ENCODE results near the gene BBIP1. TPM values are rescaled to one million over a fixed set of nuclear protein-coding genes. Genes with fewer than 3 reads are reported as not detected.

The BBIP1 gene
- total RNA-seq, 1 experiment from 2014 or later = 32.9 TPM

- TF ChIP-seq CTCF (conservative IDR thresholded peaks at IDR 0.05; ENCODE audit: low read depth, low read length) (no peak), EZH2 (IDR thresholded peaks at IDR 0.05; ENCODE audit: borderline replicate concordance, low read depth, low read length, poor library complexity, severe bottlenecking) (no peak)
- BruUV-seq (replicated peaks) = no TSS peak
- Histone ChIP-seq H3K27ac (ENCODE audit: low read depth, low read length, poor library complexity, severe bottlenecking) (no peak overlapping the region), H3K4me1 (ENCODE audit: insufficient read depth, low read length, poor library complexity, severe bottlenecking) (peaks cover 3% of the 10 kb centered on the region), H3K9me3 (ENCODE audit: low read depth, low read length, poor library complexity, severe bottlenecking) (no peaks in the 10 kb centered on the region), H3K36me3 (ENCODE audit: insufficient read depth, low read length, poor library complexity, severe bottlenecking) (no peaks in the 10 kb centered on the region), H3K4me3 (ENCODE audit: low read depth, low read length, poor library complexity, severe bottlenecking) (peak overlapping the region; percentile 87), H3K27me3 (replicated peaks; ENCODE audit: insufficient read depth, low read depth, low read length, poor library complexity) (no peaks in the 10 kb centered on the region)
- ChIA-PET POLR2A (ENCODE audit: low non-redundant PET) (no interaction called here), CTCF (no interaction called here)
- no peak for DNase-seq (ENCODE audit: low spot score)
- intact Hi-C loops (cut with micrococcal nuclease; ENCODE audit: unreplicated experiment) = loop anchor here (5.0 kb wide), 2 partner anchors 43 to 567 kb away; partner anchors contain the start of genes BBIP1 and SHOC2
These were observed 45.0 kb downstream of the BBIP1 start for GRCh38 chr10:110873951-110874350.

- Histone ChIP-seq H3K9me3 (ENCODE audit: low read depth, low read length, poor library complexity, severe bottlenecking) (no peaks in the 10 kb centered on the region), H3K4me1 (ENCODE audit: insufficient read depth, low read length, poor library complexity, severe bottlenecking) (peaks cover 3% of the 10 kb centered on the region), H3K4me3 (ENCODE audit: low read depth, low read length, poor library complexity, severe bottlenecking) (peak overlapping the region; percentile 87), H3K36me3 (ENCODE audit: insufficient read depth, low read length, poor library complexity, severe bottlenecking) (no peaks in the 10 kb centered on the region), H3K27ac (ENCODE audit: low read depth, low read length, poor library complexity, severe bottlenecking) (peak overlapping the region; percentile 89), H3K27me3 (replicated peaks; ENCODE audit: insufficient read depth, low read depth, low read length, poor library complexity) (no peaks in the 10 kb centered on the region)
- TSS peak; percentile 60 for BruUV-seq (replicated peaks)
- CTCF ChIA-PET = no interaction called here
- POLR2A ChIA-PET (ENCODE audit: low non-redundant PET) = no interaction called here
- peak; percentile 12 for DNase-seq (ENCODE audit: low spot score)
- intact Hi-C loops (cut with micrococcal nuclease; ENCODE audit: unreplicated experiment) = loop anchor here (5.0 kb wide), 2 partner anchors 44 to 566 kb away; partner anchors contain the start of genes BBIP1 and SHOC2
- TF ChIP-seq CTCF (conservative IDR thresholded peaks at IDR 0.05; ENCODE audit: low read depth, low read length) (no peak), EZH2 (IDR thresholded peaks at IDR 0.05; ENCODE audit: borderline replicate concordance, low read depth, low read length, poor library complexity, severe bottlenecking) (no peak)
These were observed 45.7 kb downstream of the BBIP1 start for GRCh38 chr10:110872984-110873923.

DNA sequence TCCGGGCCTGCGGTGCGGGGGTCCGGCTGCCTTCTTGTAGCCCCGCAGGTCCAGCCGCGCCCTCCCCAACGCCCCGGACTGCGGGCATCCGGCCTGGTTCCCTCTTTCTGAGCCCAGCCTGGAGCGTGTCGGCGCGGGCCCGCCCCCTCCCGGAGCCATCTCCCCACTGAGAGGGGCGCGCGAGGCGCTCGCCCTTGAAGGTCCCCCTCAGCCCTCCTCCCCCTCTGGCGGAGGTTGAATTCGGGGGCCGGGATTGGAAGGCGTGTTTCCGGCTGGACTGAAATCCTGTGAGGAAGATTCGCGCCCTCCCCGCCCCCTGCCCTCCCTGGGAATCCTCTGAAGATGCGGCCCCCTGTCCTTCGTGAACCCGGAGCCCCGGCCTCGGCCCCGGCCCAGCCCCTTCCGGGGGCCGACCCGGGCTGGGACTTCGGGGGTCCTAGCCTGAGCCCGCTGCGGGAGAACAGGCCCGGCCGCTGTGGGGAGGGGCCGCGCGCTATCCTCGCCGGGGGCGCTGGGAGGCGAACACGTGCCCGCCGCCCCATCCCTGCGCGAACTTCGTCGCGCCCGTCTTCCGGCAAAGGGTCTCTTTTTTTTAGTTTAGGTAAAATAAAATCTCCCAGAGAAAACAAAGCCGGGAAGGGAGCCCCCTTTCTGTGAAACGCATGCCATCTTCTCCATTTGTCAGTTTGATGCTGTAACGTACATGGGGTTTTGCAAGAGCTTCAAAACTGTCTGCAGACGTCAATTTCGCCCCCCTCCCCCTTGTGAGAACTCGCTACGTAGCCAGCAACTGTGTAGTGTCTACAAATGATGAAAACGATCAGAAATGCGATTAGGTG, 46.6 kb downstream of the BBIP1 start:
- intact Hi-C loops (cut with micrococcal nuclease; ENCODE audit: unreplicated experiment) = loop anchor here (5.0 kb wide), 2 partner anchors 45 to 565 kb away; partner anchors contain the start of genes BBIP1 and SHOC2
- peak; percentile 27; the same call in 1 of the 2 replicates for TF ChIP-seq CTCF (conservative IDR thresholded peaks at IDR 0.05; ENCODE audit: low read depth, low read length)
- no peak for TF ChIP-seq EZH2 (IDR thresholded peaks at IDR 0.05; ENCODE audit: borderline replicate concordance, low read depth, low read length, poor library complexity, severe bottlenecking)
- Histone ChIP-seq H3K36me3 (ENCODE audit: insufficient read depth, low read length, poor library complexity, severe bottlenecking) (no peaks in the 10 kb centered on the region), H3K4me3 (ENCODE audit: low read depth, low read length, poor library complexity, severe bottlenecking) (peak overlapping the region; percentile 87), H3K9me3 (ENCODE audit: low read depth, low read length, poor library complexity, severe bottlenecking) (no peaks in the 10 kb centered on the region), H3K27ac (ENCODE audit: low read depth, low read length, poor library complexity, severe bottlenecking) (peak overlapping the region; percentile 89), H3K27me3 (replicated peaks; ENCODE audit: insufficient read depth, low read depth, low read length, poor library complexity) (no peaks in the 10 kb centered on the region), H3K4me1 (ENCODE audit: insufficient read depth, low read length, poor library complexity, severe bottlenecking) (peaks cover 3% of the 10 kb centered on the region)
- POLR2A ChIA-PET (ENCODE audit: low non-redundant PET) = interaction anchor here (0.6 kb wide), 1 partner anchor 1325 kb away, joined by 5 read pairs; no protein-coding TSS in a partner anchor
- no TSS peak for BruUV-seq (replicated peaks)
- CTCF ChIA-PET = no interaction called here
- peak; percentile 89 for DNase-seq (ENCODE audit: low spot score)

All from A673 (cell line).